Activated T-cell treated with anti-CD3 and anti-CD28 coated beads for 1 hour (primary cell): Measurements from ENCODE around the gene PINLYP.
"Not testable (repeated sequence)": the region's sequence is repeated elsewhere in the genome, so short reads cannot be mapped to it uniquely, and the experiment has no call there.

Source experiments
- DNase-seq: peaks from one replicate; pipeline ENCODE4 v3.0.0-alpha.2; 2020; ENCODE audit warnings: low read depth

The PINLYP gene

DNA sequence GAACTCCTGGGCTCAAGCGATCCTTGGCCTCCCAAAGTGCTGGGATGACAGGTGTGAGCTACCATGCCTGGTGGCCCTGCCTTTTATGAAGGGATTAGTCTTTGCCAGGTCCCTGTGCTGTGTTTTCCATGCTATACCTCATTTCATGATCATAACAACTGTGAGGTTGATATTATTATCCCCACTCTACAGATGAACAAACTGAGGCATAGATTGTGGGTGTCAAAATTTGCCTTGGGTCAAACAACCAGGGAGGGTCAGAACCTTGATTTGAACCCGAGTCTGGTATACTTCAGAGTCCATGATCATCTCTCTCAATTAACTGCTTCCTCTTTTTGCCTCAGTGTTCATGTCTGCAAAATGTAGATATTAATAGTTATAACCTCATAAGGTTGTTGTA lies 6.9 kb downstream of the PINLYP start:
- no peak for DNase-seq

DNA sequence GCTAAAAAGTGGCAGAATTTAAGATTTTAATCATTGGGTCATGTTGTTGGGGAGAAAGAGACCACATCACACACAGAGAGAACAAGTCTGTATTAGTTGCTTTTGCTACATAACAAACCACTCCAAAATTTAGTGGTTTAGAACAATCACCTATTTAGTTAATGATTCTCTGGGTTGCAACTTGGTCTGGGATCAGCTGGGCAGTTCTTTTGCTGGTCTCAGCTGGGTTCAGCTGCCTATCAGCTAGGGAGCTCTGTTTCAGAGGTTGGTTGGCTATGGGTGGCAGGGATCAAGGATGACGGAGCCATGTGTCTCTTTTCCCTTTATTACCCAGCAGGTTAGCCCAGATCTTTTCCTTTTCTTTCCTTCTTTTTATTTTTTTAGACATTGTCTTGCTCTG lies 8.9 kb downstream of the PINLYP start:
- no peak for DNase-seq

DNA sequence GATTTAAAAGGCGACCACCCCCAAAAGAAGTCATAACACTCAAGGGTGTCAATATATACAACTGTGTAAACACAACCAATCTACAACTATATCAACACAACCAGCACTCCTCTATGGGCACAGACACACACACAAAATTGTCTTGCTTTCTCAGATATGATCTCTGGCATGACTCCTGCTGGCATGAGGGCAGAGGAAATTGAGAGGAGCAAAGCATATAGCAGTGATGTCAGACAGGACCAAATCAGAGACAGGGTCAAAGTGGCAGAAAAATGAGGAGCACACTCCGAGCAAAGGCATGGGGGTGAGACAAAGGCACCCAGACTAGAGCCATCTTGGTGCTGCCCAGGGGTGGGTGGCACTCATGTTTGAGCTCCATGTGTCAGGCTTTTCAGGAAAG lies 10.7 kb downstream of the PINLYP start:
- DNase-seq, result no peak

DNA sequence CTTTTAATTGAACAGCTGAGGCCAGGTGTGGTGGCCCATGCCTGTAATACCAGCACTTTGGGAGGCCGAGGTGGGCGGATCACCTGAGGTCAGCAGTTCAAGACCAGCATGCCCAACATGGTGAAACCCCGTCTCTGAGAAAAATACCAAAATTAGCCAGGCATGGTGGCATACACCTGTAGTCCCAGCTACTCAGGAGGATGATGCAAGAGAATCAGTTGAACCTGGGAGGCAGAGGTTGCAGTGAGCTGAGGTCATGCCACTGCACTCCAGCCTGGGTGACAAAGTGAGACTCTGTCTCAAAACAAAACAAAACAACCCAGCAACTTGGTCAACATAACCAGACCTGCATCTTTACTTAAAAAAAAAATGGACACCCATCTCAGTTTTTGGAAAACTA lies 11.4 kb downstream of the PINLYP start:
- not testable (repeated sequence) for DNase-seq

DNA sequence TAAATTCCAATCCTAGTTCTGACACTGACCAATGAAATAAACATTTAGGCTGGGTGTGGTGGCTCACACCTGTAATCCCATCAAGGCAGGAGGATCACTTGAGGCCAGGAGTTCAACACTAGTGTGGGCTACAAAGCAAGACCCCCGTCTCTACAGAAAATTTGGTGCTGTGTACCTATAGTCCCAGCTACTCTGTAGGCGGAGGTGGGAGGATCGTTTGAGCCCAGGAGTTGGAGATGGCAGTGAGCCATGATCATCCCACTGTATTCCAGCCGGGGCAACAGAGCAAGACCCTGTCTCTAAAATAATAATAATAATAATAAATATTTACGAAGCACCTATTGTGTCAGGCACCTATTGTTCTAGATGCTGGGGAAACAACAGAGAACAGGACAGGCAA lies 13.7 kb downstream of the PINLYP start:
- DNase-seq, result no peak

DNA sequence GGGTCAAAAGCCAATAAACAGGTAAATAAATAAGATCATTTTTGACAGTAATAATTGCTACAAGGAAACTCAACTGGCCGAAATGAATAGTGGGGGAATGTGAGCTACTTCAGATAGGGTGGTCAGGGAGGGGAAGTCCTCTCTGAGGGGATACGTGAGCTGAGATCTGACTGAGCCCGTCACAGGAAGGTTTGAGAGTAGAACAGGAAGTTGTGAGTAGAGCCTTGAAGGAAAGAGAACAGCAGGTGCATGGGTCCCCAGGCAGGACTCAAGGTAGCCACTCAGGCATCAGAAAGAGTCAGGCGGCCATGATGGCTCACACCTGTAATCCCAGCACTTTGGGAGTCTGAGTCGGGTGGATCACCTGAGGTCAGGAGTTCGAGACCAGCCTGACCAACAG lies 14.1 kb downstream of the PINLYP start:
- DNase-seq, result no peak

DNA sequence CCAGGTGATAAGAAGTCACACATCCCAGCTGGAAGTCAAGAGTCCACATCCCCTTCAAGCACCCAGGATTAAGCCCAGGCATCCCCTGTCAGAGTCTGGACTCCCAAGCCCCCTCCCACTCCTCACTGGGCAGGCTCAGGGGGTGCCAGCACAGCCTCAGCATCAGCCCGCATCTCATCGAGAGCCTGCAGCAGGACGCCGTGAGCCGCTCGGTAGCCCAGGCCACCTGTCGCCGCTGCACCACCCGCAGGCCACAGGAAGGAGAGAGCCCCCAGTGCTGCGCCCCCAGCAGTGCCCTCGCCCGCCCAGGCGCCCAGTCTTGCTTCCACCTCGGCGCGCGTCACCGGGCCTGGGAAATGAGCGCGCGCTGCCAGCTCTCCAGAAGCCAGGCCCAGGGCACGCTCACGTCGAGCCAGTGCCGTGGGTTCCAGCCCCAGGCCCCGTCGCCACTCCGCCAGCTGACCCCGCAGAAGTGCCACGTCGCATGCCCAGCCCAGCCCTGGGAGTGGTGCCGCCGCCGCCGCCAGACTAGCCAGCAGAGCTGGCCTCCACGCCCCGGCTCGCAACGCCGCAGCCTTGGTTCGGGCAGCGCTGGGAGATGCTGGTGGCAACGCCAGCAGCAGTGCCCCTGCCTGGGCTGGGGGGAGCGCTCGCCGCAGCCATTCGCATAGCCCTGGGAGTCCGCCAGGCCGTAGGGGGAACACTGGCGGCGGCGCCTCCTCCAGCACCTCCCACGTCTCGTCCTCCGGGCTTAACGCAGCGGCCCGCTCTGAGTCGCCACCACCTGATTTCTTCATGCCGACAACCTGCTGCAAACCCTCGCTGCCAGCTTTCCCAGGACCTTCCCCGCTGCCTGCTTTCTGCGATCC lies 16.5 kb downstream of the PINLYP start:
- DNase-seq, result no peak

DNA sequence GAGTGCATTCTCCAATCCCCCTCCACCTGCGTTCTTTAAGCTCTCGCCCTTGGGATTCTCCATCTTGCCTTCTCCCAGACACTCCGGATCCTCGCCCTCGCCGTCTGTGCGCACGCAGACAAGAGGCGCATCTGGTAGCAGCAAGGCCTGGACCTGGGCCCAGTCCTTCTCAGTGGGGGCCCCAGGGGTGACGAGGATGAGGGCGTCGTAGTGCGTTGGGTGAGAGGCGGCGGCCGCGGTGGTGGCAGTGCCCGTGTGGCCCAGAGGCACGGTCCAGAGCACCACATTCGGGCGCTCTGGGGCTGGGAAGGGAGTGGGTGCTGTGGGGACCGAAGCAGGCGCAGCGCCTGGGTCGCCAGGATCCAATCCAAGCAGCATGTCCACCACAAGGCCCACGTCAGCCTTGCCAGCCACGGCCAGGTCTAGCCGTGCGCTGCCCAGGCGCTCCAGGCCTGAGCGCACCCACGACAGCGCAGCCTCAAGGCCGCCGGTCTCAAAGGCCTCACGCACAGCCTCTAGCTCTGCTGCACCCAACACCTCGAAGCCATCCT lies 17.3 kb downstream of the PINLYP start:
- DNase-seq, result no peak

DNA sequence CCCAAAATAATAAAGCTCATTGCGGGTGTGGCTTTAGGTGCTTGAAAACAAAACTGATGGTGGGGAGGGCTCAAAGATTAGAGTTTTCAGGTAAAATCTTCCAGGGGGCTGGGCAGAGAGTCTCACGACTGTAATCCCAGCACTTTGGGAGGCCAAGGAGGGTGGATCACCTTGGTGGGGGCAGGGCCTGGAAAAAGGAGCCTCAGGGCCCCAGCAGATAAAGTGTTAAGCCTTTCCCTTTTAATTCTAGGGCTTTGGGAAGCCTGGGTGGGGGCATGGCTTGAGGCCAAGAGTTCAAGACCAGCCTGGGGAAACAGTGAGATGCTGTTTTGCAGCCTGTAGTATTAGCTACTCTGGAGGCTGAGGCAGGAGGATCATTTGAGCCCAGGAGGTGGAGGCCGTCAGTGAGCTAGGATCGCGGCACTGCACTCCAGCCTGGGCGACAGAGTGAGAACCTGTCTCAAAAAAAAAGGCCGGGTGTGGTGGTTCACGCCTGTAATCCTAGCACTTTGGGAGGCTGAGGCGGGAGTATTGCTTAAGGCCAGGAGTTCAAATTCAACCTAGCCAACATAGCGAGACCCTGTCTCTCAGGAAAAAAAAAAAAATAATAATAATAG lies 18.6 kb downstream of the PINLYP start:
- no peak for DNase-seq

DNA sequence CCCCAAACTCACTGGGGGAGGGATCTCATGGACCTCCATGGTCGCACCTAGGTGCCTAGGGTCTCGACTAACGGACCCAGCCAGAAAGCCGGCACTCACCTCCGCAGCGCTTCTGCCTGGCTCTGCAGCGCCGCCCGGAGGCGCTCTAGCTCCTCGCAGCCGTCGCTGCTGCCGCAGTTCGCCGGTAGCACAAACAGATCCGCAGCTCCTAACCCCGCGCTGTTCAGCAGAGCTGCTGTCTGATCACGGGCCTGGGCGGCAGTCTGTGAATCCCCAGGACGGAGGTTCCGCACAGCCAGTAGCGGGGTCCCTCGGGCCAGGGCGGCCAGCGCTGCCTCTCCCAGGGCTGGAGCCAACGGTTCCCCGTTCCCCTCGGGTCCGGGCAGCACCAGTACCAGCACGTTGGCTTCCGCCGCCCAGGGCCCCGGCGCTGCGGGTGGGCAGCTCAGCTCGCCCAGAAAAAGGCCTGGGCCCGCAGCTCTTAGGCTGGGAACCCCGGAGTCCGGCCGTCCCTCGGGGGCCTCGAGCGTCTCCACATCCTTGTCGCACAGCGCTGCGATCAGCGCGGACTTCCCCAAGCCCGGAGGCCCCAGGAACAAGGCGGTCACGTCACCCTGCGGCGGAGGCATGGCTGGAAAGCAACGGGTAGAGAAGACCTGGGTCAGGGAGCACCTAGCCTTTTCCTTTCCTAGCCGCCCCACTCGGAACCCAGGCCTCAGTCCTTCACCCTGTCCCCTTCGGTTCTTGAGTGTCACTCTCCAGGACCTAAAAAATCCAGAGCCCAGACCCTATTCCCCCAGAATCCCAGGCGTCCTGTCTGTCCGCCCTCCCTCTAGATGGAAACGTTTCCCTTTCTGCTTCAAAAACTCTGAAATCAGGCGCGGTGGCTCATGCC lies 19.4 kb downstream of the PINLYP start:
- peak; percentile 54 for DNase-seq

DNA sequence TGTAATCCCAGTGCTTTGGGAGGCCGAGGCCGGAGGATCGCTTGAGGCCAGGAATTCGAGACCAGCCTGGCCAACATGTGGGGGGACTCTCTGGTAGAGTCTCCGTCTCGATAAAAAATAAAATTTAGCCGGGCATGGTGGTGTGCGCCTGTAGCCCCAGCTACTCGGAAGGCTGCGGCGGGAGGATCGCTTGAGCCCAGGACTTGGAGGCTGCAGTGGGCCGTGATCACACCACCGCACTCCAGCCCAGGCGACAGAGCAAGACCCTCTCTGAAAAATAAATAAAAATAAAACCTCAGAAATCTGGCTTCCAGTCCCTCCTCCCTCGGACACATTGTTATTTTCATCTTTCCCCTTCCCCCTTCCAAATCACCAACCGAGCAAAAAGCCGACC lies 20.0 kb downstream of the PINLYP start:
- DNase-seq, result no peak

DNA sequence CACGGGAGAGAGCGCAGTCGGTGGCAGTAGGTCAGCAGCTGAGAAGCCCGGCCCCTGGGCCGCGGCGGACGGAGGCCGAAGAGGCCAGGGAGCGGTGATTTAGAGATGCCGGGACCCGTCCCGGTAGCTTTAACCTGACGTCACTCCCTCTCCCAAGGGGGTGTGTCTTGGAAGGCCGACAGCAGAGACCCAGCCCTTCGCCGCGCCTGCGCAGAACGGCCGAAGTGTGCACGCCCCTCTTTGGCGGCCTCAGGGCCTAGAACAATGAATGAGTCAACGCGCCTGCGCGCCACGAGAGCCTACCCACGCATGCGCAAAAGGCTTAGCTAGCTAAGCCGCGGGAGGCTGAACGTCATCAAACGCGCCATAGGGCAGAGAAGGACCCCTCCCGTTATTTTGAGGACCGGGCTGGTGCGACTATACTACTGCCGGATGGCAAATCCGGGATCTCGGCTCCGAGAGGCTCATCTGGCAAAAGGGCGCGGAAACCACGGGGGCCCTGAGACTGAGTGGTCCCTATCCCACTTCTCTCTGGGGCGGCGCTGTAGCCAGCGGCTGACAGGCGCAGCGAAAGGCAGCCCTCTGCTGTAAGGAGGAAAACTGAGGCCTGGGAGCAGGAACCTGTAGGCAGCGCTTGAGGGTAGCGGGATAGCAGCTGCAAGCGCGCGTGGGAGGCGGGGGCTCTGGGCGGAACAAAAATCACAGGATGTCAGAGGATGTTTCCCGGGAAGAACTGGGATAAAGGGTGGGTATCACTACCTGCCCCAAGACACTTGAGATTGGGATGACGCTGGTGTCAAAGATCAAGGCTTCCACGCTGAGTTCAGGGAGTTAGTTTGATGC lies 20.6 kb downstream of the PINLYP start, which contains the start of the genes IRGQ and ZNF576:
TSS of gene IRGQ (minus strand) at position 136 of the 843 bp plus-strand sequence. CDS start 796 bp downstream, outside the sequence.
TSS of gene ZNF576 (plus strand) at position 597 of the 843 bp plus-strand sequence. CDS start 514 bp downstream, outside the sequence.
- DNase-seq, result peak; percentile 100

DNA sequence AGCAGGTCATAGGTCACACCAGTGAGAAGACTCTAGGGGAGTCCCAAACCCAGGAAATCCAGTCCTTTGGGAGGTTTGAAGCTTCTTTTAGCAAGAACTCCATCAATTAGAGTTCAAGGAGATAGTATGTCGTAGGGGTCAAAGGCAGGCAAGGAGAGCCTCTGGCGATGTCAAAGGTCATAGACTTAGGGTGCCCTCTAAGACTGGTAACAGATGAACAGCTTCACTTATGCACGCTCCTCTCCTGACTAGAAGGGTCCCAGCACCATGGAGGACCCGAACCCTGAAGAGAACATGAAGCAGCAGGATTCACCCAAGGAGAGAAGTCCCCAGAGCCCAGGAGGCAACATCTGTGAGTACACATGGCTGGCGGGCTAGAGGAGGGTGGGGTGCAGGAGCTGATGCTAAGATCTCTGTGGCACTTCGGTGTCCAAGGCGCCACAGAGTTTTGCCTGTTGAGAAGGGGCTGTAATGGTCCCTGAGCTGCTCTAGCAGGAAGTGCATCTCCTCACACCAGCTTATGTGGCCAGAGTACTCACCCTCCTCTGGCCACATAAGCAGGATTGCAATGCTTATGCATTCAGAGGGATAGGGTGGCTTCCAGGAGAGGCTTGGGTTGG lies 21.4 kb downstream of the PINLYP start:
- no peak for DNase-seq

DNA sequence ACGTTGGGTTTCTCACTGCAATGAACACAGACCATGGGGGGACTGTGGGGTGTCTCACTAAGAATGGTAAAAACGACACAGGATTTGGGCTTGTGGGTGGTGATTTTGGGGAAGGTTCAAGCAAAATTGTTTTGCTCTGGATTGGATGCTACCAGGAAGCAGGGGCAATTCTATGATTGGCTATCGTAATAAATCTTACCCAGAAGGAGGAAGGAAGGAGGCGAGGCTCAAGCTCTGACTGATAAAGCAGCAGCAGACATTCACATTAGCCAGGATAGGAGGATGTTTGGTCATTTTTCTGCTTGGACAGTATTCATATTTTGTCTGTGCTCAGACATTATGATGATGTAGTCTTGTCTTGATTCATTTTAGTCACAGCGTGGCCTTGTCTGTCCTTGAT lies 22.3 kb downstream of the PINLYP start:
- DNase-seq, result no peak

DNA sequence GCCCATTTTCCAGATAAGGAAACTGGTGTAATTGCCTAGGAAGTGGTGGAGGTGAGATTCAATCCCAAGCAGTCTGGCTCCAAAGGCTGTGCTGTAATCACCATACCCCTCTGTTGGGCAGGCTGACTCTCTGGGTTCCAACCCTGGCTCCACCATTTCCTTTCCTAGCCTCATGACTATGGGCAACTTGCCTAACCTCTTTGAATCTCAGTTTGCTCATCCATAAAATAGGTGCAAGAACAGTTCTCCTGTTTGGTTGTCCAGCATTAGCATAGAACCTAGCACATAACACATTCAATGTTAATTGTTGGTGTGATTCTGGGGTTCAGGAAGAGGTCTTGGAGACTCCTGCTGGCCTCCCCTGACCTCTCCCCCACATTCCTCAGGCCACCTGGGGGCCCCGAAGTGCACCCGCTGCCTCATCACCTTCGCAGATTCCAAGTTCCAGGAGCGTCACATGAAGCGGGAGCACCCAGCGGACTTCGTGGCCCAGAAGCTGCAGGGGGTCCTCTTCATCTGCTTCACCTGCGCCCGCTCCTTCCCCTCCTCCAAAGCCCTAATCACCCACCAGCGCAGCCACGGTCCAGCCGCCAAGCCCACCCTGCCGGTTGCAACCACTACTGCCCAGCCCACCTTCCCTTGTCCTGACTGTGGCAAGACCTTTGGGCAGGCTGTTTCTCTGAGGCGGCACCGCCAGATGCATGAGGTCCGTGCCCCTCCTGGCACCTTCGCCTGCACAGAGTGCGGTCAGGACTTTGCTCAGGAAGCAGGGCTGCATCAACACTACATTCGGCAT lies 23.0 kb downstream of the PINLYP start:
- no peak for DNase-seq

DNA sequence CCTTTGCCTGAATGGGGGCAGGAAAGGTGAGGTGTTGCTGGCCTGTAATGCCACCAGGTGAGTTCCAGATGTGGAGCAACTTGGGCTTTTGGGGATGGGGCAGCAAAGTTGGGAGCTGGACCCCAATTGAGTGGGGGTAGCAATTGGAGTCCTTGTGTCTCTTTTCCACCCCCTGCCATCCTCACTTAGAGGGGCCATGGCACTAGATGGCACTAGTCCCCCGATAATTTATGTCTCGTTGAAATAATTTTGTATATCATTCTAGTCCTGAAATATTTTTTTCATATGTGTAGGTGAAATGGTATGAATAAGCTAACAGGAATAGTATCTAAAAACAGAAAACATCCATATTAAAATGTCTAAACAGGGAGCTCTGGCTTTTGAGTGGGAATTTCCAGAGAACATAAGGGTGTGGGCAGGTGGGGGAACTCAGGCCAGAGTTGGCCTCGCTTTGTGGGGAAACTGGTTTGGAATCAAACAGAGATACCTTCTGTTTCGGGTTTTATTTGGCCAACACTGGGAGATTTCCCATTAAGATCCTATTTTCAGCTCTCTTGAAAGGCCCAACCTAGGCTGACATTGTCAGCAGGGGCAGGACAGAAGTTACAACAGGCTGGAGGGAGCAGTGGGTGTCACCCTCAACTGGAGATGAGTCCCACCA lies 24.2 kb downstream of the PINLYP start:
- no peak for DNase-seq

DNA sequence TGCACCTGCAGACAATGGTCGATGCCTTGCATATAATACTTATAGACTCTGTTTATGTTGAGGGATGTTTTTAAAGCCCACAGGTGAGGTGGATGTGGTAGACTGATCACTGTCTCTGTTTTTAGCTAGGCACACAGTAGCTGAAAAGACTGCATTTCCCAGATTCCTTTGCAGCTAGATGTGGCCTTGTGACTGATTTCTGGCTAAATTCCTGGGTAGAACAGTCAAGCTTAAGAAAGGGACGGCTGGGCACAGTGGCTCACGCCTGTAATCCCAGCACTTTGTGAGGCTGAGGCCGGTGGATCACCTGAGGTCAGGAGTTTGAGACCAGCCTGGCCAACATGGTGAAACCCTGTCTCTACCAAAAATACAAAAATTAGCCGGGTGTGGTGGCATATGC lies 24.7 kb downstream of the PINLYP start:
- not testable (repeated sequence) for DNase-seq

DNA sequence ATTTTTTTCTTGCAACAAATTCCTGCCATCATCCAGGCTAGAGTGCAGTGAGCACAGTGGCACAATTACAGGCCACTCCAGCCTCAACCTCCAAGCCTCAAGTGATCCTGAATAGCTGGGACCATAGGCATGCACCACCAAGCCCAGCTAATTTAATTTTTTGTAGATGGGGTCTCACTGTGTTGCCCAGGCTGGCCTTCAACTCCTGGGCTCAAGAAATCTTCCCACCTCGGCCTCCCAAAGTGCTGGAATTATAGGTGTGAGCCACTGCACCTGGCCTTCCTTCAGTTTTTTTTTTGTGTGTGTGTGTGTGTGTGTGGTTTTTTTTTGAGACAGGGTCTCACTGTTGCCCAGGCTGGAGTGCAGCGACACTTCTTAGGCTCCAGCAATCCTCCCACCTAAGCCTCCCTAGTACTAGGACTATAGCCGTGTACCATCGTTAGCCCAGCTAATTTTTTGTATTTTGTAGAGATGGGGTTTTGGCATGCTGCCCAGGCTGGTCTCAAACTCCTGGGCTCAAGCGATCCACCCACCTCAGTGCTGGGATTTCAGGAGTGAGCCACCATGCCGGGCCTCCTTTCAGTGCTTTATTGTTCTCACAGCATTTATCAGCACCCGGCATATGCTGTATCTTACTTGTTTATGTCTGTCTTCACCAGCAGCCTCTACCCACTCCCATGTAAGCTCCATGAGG lies 30.4 kb downstream of the PINLYP start:
- DNase-seq, result no peak
